Urinary bladder (tissue), 4 donors: Measurements from ENCODE around the gene SYMPK. TPM values are rescaled to one million over a fixed set of nuclear protein-coding genes. Genes with fewer than 3 reads are reported as not detected.
"Not testable (repeated sequence)": the region's sequence is repeated elsewhere in the genome, so short reads cannot be mapped to it uniquely, and the experiment has no call there.

Experiments
- DNase-seq: peaks from one replicate; pipeline ENCODE4 v3.0.0-alpha.2; 2015; ENCODE audit errors: extremely low spot score
- H3K27ac ChIP-seq: one replicate; pipeline ENCODE4 v1.5.1; 2013; ENCODE audit warnings: low read depth, mild to moderate bottlenecking, moderate library complexity
- H3K36me3 ChIP-seq: one replicate; pipeline ENCODE4 v1.6.1; 2013; ENCODE audit warnings: mild to moderate bottlenecking, moderate library complexity; ENCODE audit not compliant: insufficient read depth
- H3K4me1 ChIP-seq: one replicate; pipeline ENCODE4 v1.6.1; 2013; ENCODE audit warnings: mild to moderate bottlenecking, moderate library complexity; ENCODE audit not compliant: insufficient read depth
- H3K4me3 ChIP-seq: one replicate; pipeline ENCODE4 v1.5.1; 2013; ENCODE audit warnings: low read depth, low read length
- WGBS: extraction: QIAGEN DNeasy Blood & Tissue Kit; methylation state at CpG from one replicate; pipeline ENCODE4 v1.1.7; 2013; 5-methylcytosine and 5-hydroxymethylcytosine counted together
- polyA plus RNA-seq: library from polyadenylated mRNA; stranded (reverse); fragments of 200-250 nt; gene quantifications from one replicate; pipeline ENCODE4 v1.2.3, GENCODE V29; 2013
- total RNA-seq: library from RNA; depleted of rRNA; stranded (reverse); fragments of >200 nt; gene quantifications from one replicate; pipeline ENCODE4 v1.2.3, GENCODE V29; 2014
- donor health status: healthy with polysubstance abuse.
- donor health status: healthy.

The SYMPK gene
- total and polyA plus RNA-seq, 2 donors = 22.5 to 38.9 TPM

DNA sequence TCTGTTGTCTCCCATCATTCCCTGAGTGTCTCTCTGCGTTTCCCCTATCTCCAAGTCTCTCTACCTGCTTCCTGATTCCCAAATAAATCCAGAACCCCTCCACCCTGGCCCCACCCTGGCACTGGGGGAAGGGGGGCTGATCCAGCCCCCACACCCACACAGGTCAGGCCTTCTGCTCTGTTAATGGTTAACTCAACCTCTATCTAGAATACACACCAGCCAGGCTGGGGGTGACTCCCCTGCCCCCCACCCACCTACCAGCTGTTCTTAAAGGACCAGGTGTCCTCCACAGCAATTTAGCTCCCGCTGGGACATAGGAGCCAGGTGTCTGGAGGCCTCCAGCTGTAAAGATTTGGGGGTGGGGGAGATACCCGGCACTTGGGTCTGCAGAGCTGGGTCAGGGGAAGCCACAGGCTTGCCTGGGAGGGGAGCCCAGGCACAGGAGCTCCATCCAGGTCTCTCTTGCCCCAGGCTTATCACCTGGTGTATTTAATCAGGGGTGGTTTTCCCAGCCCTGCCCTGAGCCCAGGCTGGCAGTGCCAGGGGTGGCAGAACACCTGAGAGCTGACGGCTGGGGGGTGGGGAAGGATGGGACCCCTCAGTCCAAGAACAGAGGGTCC is 19.1 kb upstream of the SYMPK start:
- no peaks in the 10 kb centered on the region for H3K36me3 ChIP-seq
- DNase-seq = no peak
- H3K27ac ChIP-seq = no peak overlapping the region
- H3K4me1 ChIP-seq = peaks cover 1% of the 10 kb centered on the region
- H3K4me3 ChIP-seq = no peak overlapping the region
- 55% methylated on average over 4 of the region's 4 CpGs for WGBS

DNA sequence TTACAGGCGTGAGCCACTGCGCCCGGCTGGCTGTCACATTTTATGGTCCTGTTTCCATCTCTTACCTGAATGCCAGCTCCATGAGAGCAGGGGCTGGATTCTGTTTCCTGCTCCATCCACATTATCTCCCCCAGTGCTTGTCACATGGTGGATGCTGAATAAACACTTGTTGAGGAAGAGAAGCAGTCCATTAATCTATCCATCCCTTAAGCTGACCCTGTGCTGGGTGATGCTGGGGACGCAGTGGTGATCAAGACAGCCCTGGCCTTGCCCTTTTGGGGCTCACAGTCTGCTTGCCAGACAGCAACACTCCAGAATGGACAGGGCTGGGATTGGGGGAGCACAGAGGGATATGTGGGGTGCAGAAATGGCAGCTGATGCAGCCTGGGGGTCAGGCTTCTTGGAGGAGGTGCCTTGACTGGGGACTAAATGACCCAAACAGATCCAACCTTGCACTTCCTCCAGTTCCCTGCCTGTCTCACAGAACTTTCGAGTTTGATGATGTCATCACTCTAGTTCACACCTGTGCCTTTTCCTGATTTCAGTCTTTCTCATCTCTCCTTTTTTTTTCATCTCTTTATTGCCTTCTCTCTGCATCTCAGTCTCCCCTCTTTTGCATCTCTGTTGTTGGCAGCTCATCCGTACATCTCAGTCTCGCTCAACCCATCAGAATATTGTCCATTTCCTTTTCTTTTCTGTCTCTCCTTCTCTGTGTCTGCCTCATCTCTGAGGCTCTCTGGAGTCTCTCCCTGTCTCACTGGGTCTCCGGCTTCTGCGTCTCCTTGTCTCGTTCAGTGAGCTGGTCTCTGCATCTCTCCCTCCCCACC is 18.3 kb upstream of the SYMPK start:
- Histone ChIP-seq H3K36me3 (no peaks in the 10 kb centered on the region), H3K4me1 (peaks cover 1% of the 10 kb centered on the region), H3K27ac (no peak overlapping the region), H3K4me3 (no peak overlapping the region)
- DNase-seq = no peak
- 73% methylated on average over 10 of the region's 10 CpGs for WGBS

DNA sequence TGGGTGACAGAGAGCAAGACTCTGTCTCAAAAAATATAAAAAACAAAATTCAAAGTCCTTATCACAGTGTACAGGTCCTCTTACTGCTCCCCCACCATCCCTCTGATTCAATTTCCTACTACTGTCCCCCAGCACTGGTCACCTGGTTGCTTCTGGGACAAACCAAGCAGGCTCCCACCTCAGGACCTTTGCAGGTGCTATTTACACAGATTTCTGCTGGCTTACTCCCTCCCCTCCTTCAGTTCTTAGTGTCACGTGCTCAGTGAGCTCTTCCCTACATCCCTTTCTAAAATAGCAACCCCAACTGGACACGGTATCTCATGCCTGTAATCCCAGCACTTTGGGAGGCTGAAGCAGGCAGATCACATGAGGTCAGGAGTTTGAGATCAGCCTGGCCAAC is 17.0 kb upstream of the SYMPK start:
- WGBS = 79% methylated on average over 2 of the region's 2 CpGs
- Histone ChIP-seq H3K27ac (no peak overlapping the region), H3K36me3 (no peaks in the 10 kb centered on the region), H3K4me3 (no peak overlapping the region), H3K4me1 (peaks cover 1% of the 10 kb centered on the region)
- DNase-seq = no peak

DNA sequence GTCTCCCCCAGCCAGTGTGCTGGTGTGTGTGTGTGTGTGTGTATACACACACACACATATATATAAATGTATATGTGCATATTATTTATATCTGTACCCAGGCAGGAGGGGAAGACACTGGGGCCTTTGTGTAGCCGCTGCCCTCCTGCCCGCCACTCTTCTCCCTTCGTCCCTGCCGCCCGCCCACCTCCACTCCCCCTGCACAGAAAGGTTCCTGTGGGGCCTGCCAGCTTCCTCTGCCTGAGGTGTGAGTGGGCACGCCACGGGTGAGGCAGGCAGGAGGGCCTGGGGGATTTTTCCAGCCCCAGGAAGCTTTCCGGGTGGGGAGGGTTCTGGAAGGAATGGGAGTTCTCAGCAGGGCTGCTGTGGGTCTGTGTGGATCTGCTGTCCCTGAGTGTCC is 16.1 kb upstream of the SYMPK start:
- DNase-seq = no peak
- Histone ChIP-seq H3K27ac (no peak overlapping the region), H3K36me3 (no peaks in the 10 kb centered on the region), H3K4me1 (peaks cover 1% of the 10 kb centered on the region), H3K4me3 (no peak overlapping the region)
- WGBS = 73% methylated on average over 8 of the region's 8 CpGs

DNA sequence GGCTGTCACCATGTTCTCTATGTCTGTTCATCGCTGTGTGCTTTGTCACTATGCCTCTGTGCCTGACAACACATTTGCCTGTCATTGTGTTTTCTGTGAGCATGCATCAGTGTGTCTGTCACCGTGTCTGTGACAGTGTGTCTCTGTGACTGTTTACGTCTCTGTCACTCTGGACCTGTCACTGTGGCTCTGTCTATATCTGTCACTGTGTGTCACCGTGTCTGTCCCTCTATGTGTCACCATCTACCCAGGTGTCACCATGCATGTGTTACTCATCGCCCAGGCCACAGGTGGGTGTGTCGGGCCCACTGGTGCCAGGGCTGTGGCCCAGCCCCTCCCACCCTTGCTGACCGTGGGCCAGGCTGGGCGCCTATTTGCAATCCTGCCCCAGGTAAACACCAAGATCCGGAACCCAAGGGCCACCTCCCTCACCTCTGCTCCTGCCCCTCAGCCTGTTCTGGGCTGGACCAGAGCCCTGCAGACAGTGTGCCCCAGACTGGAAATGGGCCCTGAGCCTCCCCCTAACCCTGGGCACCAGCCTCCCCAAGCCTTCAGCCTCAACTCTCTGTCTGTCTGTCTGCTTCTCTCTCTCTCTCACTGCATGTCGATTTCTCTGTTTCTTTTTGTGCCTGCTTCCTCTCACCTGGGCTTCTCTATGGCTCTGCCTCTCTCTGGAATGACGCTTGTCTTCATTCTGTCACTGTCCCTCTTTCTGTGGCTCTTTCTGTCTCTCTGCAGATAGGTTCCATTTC is 15.3 kb upstream of the SYMPK start:
- H3K4me3 ChIP-seq = no peak overlapping the region
- no peak overlapping the region for H3K27ac ChIP-seq
- no peaks in the 10 kb centered on the region for H3K36me3 ChIP-seq
- peaks cover 1% of the 10 kb centered on the region for H3K4me1 ChIP-seq
- no peak for DNase-seq
- 77% methylated on average over 11 of the region's 11 CpGs for WGBS

DNA sequence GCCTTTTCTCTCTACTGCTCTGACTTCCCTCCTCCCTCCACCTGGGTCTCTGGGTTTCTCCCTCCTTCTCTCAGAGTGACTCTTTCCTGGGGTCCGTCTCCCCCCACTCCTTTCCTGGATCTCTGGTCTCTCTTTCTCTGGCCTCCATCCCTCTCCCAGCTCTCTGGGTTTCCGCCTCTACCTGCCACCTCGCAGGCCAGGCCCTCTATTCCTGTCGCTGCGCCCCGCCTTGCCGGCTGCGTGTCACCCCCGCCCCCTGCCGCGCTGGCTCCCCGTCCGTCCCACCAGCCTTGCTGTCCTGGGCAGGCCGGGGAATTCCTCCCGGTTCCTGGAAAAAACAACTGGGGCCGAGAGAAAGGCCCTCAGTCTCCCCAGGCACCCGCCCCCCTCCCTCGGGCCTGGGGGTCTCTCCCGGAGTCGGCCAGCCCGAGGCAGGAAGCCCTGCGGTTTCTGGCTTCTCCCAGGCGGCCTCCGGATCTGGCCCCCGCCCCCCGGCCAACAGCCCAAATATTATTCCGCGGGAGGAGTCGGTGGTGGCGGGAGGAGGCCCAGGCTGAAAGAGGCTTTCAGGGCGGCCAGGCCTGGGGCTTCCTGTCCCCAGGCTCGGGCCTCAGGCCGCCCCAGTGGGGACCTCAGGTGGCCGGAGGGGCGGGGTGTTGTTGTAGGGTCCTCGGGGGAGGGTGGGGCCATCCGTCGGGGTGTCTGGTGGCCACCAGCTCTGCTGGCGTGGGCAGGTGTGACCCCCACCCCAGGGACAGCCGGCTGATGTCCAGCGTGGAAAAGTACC is 13.7 kb upstream of the SYMPK start:
- peak overlapping the region; percentile 16 for H3K4me3 ChIP-seq
- H3K4me1 ChIP-seq = peaks cover 1% of the 10 kb centered on the region
- 12% methylated on average over 41 of the region's 41 CpGs for WGBS
- no peak overlapping the region for H3K27ac ChIP-seq
- DNase-seq = no peak
- H3K36me3 ChIP-seq = no peaks in the 10 kb centered on the region

DNA sequence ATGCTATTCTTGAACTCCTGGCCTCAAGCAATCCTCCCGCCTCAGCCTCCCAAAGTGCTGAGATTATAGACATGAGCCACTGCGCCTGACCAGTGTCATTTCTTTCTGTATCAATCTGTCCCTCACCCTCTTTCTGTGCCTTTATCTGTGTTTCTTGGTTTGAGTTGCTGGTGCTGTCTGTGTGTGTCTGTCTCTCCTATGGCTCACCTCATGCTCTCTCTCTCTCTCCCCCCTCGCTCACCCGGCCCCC is 13.1 kb upstream of the SYMPK start:
- WGBS = 58% methylated on average over 4 of the region's 4 CpGs
- Histone ChIP-seq H3K4me1 (peaks cover 1% of the 10 kb centered on the region), H3K36me3 (no peaks in the 10 kb centered on the region), H3K4me3 (no peak overlapping the region), H3K27ac (no peak overlapping the region)
- DNase-seq = no peak

DNA sequence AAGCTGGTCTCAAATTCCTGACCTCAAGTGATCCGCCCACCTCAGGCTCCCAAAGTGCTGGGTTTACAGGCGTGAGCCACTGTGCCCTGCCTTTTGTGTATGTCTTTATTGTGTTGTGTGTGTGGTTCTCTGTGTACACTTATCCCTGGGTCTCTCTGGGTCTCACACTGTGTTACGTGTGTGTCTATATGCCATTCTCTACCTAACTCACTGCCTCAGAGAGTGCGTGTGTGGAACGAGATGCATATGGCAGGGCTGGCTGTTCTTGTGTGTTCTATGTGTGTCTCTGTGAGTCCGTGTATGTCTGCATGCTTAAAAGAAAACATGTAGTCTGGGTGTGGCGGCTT is 11.6 kb upstream of the SYMPK start:
- DNase-seq = no peak

DNA sequence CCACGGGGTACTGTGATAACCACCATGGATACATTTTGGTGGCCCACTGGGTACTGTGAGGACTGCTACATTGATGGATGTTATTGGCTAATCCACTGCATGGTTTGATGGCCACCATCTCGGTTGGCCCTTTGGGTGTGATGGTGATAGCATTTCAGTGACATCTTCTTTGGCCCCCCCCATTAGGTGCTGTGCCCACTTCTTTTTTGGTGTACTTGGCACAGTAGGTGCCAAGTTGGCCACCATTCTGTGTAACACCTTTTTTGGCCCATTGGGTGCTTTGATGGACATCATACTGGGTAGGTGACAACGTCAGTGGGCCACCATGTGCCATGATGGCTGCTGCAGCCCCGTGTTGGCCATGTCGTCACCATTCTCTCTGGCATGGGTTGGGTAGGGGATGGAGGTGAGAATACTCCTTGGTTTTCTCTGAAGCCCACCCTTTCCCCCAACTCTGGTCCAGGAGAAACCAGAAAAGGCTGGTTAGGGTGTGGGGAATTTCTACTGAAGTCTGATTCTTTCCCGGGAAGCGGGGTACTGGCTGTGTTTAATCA is 10.3 kb upstream of the SYMPK start:
- Histone ChIP-seq H3K4me3 (no peak overlapping the region), H3K36me3 (no peaks in the 10 kb centered on the region), H3K4me1 (no peaks in the 10 kb centered on the region), H3K27ac (no peak overlapping the region)
- WGBS = 87% methylated on average over 7 of the region's 7 CpGs
- DNase-seq = no peak

More for the DNA sequence above, 11.6 kb upstream of the SYMPK start:
- no peak overlapping the region for H3K4me3 ChIP-seq
- no peak overlapping the region for H3K27ac ChIP-seq
- 84% methylated on average over 7 of the region's 7 CpGs for WGBS
- no peaks in the 10 kb centered on the region for H3K36me3 ChIP-seq
- H3K4me1 ChIP-seq = peaks cover 1% of the 10 kb centered on the region

DNA sequence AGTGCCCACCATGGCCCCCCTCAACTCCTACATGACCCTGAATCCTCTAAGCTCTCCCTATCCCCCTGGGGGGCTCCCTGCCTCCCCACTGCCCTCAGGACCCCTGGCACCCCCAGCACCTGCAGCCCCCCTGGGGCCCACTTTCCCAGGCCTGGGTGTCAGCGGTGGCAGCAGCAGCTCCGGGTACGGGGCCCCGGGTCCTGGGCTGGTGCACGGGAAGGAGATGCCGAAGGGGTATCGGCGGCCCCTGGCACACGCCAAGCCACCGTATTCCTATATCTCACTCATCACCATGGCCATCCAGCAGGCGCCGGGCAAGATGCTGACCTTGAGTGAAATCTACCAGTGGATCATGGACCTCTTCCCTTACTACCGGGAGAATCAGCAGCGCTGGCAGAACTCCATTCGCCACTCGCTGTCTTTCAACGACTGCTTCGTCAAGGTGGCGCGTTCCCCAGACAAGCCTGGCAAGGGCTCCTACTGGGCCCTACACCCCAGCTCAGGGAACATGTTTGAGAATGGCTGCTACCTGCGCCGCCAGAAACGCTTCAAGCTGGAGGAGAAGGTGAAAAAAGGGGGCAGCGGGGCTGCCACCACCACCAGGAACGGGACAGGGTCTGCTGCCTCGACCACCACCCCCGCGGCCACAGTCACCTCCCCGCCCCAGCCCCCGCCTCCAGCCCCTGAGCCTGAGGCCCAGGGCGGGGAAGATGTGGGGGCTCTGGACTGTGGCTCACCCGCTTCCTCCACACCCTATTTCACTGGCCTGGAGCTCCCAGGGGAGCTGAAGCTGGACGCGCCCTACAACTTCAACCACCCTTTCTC is 9.4 kb upstream of the SYMPK start:
- Histone ChIP-seq H3K36me3 (no peaks in the 10 kb centered on the region), H3K4me1 (no peaks in the 10 kb centered on the region), H3K4me3 (no peak overlapping the region), H3K27ac (no peak overlapping the region)
- DNase-seq = no peak
- 94% methylated on average over 34 of the region's 34 CpGs for WGBS

DNA sequence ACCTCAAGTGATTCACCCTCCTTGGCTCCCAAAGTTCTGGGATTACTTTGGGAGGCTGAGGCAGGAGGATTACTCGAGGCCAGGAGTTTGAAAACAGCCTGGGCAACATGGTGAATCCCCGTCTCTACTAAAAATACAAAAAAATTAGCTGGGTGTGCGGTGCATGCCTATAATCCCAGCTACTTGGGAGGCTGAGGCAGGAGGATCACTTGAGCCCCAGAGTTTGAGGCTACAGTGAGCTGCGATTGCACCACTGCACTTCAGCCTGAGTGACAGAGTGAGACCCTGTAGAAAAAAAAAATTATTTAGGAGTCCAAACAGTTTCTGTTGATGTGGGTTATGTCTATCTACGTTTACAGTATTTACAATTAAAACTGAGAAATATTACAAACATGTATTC is 7.9 kb upstream of the SYMPK start:
- DNase-seq = no peak
- WGBS = 81% methylated on average over 5 of the region's 5 CpGs
- Histone ChIP-seq H3K36me3 (no peaks in the 10 kb centered on the region), H3K4me1 (no peaks in the 10 kb centered on the region), H3K27ac (no peak overlapping the region), H3K4me3 (no peak overlapping the region)

DNA sequence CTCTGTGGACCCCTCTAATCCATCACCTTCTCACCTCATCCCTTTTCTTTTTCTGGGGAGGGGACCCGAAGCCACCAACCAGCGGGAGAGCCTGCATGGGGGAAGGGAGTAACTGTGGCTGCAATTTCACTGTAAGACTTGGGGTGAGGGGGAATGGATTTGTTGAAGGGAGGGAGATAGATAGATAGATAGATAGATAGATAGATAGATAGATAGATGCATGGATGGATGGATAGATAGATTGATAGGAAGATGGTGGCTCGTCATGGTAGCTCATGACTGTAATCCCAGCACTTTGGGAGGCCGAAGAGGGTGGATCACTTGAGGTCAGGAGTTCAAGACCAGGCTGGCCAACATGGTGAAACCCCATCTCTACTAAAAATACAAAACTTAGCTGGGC is 4.3 kb upstream of the SYMPK start:
- WGBS = 60% methylated on average over 4 of the region's 4 CpGs
- not testable (repeated sequence) for H3K27ac ChIP-seq, H3K36me3 ChIP-seq, DNase-seq, H3K4me1 ChIP-seq, H3K4me3 ChIP-seq
